HS-27A (cell line): Measurements from ENCODE around the gene APEH.
"Not testable (repeated sequence)": the region's sequence is repeated elsewhere in the genome, so short reads cannot be mapped to it uniquely, and the experiment has no call there.

Experiments
- DNase-seq: peaks from one replicate; pipeline ENCODE4 v3.0.0-alpha.2; 2012; ENCODE audit warnings: low read depth, missing footprints

Gene APEH

GRCh38 chr3:49690856-49691255 is 16.7 kb downstream of the APEH start:
- DNase-seq, result not testable (repeated sequence)

GRCh38 chr3:49691481-49691880 is 17.3 kb downstream of the APEH start:
- DNase-seq, result not testable (repeated sequence)

DNA sequence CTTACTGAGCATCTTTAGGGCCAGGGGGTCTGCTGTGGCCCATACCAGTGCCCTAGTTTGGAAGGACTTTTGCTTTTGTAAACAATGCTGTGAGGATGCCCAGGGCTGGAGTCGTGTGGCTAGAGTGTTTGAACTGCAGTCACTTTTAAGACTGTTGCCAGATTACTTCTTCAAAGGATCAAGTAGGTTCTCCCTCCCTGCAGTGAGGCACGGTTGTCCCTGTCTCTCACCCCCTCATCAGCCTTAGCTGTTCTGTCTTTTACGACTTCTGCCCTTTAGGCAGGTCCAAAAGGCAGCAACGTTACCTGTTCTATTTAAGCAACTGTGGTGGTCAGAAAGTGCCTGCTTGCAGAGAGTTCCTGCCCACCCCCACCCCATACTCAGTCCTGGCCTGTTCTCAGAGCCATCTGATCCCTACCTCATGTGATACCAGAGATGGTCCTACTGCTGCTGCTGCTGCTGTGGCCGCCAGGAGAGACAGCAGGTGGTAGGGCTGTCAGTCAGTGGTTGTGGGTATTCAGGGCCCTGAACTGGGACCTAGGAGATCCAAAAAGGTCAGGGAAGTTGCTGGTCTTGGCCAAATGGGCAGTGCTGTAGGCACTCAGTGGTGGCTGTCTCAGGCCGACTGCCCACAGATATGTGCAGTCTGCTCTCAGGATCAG is 20.4 kb downstream of the APEH start:
- DNase-seq, result not testable (repeated sequence)

- DNase-seq, result not testable (repeated sequence)
These were observed 21.3 kb downstream of the APEH start for GRCh38 chr3:49695350-49696015.

- no peak for DNase-seq
These were observed 25.3 kb downstream of the APEH start for GRCh38 chr3:49699281-49699979.

DNA sequence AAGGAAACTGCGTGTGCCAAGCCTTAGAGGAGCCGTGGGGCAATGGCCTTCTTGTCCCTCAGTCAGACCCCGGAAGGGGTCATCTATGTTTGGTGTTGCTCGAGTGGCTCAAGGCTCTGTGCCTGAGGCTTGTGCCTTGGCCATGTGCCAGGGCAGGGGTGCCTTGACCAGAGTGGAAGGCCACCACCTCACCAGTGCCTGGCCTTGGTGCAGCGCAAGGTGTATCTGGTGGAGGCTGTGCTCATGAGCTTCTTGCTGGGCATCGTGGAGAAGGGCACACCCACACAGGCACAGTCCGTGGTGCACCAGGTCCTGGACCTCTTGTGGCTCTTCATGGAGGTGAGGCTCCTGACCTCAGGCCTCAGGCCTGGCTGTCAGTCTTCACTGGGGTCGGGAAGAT is 25.9 kb downstream of the APEH start:
- DNase-seq, result no peak

GRCh38 chr3:49700453-49701128 is 26.4 kb downstream of the APEH start:
- no peak for DNase-seq

GRCh38 chr3:49701388-49702077 is 27.4 kb downstream of the APEH start:
- DNase-seq, result no peak

- DNase-seq, result no peak
These were observed 28.5 kb downstream of the APEH start for GRCh38 chr3:49702672-49703071.

DNA sequence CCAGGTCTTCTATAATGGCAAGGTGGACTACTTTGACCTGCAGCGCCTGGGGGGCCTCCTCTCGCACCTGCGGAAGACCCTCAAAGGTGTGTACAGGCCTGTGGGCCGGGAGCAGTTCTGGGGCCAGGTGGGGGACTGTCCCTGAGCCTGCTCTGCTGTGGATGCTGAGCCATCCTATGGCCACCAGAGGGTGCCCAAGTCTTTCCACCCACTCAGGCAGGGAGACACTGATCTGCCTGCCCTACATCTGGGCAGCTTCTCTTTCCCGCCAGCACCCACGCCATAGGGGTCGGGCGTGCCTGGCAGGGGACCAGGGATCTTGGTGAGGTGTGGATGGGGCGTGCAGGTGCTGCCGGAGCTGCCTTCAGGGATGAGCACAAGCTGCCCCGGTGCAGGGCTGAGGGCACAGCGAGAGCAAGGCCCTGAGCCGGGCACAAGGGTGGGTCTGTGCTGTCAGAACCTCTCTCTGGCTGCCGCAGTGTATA is 29.3 kb downstream of the APEH start:
- DNase-seq, result no peak

- DNase-seq, result no peak
These were observed 29.8 kb downstream of the APEH start for GRCh38 chr3:49703956-49704355.

GRCh38 chr3:49704629-49705028 is 30.5 kb downstream of the APEH start:
- DNase-seq, result no peak

DNA sequence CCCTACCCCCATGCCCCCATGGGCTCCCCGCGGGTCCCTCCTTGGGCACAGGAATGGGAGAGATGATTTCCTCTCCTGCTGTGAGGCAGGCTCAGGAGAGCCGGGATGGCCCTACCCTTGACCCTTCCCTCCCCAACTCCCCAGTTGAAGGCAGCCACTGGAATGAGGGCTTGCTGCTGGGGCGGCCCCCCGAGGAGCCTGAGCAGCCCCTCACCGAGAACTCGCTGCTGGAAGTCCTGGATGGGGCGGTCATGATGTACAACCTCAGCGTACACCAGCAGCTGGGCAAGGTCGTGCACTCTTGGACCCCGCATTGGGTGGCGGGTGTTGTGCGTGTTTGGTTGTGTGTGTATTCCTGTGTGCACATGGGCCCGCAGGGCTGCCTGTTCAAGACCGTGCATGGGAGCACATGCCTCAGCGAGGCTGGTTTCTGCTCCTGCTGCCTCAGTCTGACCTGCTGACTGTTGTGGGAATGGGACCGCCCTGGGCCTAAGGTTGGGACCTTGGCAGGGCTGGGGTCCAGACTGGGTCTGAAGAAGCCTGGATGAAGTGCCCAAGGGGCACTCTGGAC is 31.3 kb downstream of the APEH start:
- no peak for DNase-seq

DNA sequence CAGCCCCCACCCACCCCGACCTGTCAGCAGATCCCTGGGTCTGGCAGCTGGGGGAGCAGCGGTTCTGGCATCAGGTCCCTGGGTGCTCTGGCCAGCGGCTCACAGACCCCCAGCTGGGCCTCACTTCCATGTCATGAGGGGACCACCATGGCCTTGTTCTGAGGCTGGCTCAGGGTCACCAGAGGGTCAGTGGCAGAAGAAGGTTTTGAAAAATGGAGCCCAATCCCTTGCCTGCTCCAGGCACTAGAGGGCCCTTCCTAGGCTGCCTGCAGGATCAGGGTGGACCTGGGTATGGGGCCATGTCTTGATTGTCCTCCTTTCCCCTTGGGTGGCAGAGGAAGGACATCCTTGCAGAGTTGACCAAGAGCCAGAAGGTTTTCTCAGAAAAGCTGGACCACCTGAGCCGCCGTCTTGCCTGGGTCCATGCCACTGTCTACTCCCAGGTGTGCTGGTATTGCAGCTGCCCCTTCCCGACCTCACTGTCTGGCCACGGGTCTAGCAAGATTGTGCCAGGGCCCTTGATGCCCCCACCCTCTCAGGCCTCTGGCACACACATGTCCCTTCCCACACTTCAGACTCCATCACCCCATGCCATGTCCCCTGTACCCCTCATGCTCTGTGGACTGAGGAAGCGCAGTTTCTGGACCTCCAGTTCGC is 32.4 kb downstream of the APEH start:
- no peak for DNase-seq

- DNase-seq, result no peak
These were observed 32.9 kb downstream of the APEH start for GRCh38 chr3:49707113-49707480.

DNA sequence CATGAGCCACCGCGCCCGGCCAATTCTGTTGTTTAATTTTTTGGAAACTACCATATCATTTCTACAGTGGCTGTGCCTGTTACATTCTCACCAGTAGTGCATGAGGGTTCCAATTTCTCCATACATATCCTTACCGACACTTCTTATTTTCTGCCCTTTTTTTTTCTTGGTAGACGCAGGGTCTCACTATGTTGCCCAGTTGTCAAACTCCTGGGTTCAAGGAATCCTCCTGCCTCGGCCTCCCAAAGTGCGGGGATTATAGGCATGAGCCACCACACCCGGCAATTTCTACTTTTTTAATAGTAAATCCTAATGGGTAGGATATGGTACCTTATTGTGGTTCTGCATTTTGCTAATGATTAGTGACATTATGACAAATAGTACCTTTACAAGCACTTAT is 35.7 kb downstream of the APEH start:
- no peak for DNase-seq

- DNase-seq, result no peak
These were observed 37.3 kb downstream of the APEH start for GRCh38 chr3:49711489-49711888.

DNA sequence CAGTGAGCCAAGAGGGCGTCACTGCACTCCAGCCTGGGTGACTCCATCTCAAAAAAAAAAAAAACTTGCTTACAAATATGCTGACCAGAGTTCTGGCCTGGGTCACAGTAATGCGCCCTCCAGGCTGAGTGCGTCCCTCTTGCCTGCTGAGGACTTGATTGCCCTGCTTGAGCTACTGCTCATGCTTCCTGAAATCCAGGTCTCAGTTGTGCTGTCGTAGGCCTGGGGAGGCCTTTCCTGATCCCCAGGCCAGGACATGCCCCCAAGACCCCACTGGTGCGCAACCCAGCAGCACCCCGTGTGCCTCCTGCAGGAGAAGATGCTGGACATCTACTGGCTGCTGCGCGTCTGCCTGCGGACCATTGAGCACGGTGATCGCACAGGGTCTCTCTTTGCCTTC is 38.0 kb downstream of the APEH start:
- no peak for DNase-seq

GRCh38 chr3:49712631-49713317 is 38.6 kb downstream of the APEH start:
- no peak for DNase-seq

DNA sequence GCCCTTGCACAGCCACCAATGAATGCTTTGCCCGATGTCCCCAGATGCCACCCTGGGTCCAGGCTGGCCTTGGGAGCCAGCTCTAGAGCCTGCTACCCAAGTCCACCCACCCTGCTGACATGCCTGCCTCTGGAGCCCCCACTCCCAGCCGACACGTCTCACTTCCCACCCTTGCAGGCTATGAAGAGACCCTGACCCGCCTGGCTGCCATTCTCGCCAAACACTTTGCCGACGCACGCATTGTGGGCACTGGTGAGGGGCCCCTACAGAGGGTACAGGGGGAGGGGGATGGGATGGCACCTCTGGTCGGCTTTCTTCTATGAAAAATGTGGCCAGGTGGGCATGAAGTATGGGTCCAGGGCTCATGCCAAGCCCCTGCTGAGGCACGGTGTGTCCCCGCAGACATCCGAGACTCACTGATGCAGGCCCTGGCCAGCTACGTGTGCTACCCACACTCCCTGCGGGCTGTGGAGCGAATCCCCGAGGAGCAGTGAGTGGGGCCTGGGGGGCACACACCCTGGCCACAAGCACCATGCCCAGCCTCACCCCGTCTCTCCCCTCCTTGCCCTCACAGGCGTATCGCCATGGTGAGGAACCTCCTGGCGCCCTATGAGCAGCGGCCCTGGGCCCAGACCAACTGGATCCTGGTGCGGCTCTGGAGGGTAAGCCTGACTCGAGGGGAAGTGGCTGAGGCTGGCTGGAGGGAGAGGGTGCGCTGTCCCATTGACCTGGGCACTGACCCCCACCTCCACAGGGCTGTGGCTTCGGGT is 39.4 kb downstream of the APEH start:
- no peak for DNase-seq
